PC-9 (cell line): Measurements from ENCODE around the gene ZNF665. TPM values are rescaled to one million over a fixed set of nuclear protein-coding genes. Genes with fewer than 3 reads are reported as not detected.
"Not testable (repeated sequence)": the region's sequence is repeated elsewhere in the genome, so short reads cannot be mapped to it uniquely, and the experiment has no call there.

Source experiments
- BruUV-seq: library from RNA; stranded (reverse); fragments of 400-500 nt; replicated peaks from 2 replicates; lab custom pipeline; 2021; lab: Mats Ljungman, UMichigan
- CTCF ChIA-PET: fragments of 300-600 bp; sonication (Branson Sonifier 250); formaldehyde crosslinking; loops from one replicate; lab custom pipeline; 2022; ENCODE audit warnings: antibody characterized with exemption; lab: Charles Lee
- POLR2A ChIA-PET: fragments of 300-600 bp; sonication (Branson Sonifier 250); formaldehyde crosslinking; loops from one replicate; lab custom pipeline; 2022; ENCODE audit warnings: antibody characterized with exemption; ENCODE audit not compliant: unreplicated experiment; lab: Charles Lee
- DNase-seq, 2 experiments: peaks; one replicate each; pipeline versions ENCODE4 v3.0.0 to v3.0.0-alpha.2; 2015 to 2022; ENCODE audit warnings: mixed read lengths in 1 of 2
- H2AFZ ChIP-seq: fragments of 200-600 bp; sonication (generic); 2 replicates; pipeline ENCODE4 v1.8.1; 2017; ENCODE audit warnings: antibody characterized with exemption
- H3F3A ChIP-seq: fragments of 200-600 bp; sonication (generic); 2 replicates; pipeline ENCODE4 v1.8.1; 2017; ENCODE audit warnings: antibody characterized with exemption, mild to moderate bottlenecking, low read depth; ENCODE audit not compliant: insufficient read depth
- H3K27ac ChIP-seq: fragments of 200-600 bp; sonication (generic); 2 replicates; pipeline ENCODE4 v1.6.1; 2016; ENCODE audit warnings: mixed run types
- H3K27me3 ChIP-seq: fragments of 200-600 bp; sonication (generic); 2 replicates; pipeline ENCODE4 v1.6.1; 2016; ENCODE audit warnings: low read depth, mixed run types; ENCODE audit not compliant: insufficient read depth
- H3K36me3 ChIP-seq: fragments of 200-600 bp; sonication (generic); 2 replicates; pipeline ENCODE4 v1.6.1; 2016; ENCODE audit warnings: low read depth, mixed run types
- H3K4me1 ChIP-seq: fragments of 200-600 bp; sonication (generic); replicated peaks from 2 replicates; pipeline ENCODE4 v1.6.1; 2016; ENCODE audit warnings: mixed run types; ENCODE audit not compliant: insufficient read depth
- H3K4me2 ChIP-seq: fragments of 200-600 bp; sonication (generic); 2 replicates; pipeline ENCODE4 v1.6.1; 2017; ENCODE audit warnings: mixed run types
- H3K4me3 ChIP-seq: fragments of 200-600 bp; sonication (generic); 2 replicates; pipeline ENCODE4 v1.6.1; 2016; ENCODE audit warnings: mixed run types
- H3K79me2 ChIP-seq: fragments of 200-600 bp; sonication (generic); 2 replicates; pipeline ENCODE4 v1.6.1; 2017; ENCODE audit warnings: low read depth, mixed run types
- H3K9me2 ChIP-seq: fragments of 200-600 bp; sonication (generic); 2 replicates; pipeline ENCODE4 v1.8.1; 2017; ENCODE audit warnings: mild to moderate bottlenecking; ENCODE audit not compliant: insufficient read depth
- H3K9me3 ChIP-seq: fragments of 200-600 bp; sonication (generic); 2 replicates; pipeline ENCODE4 v1.8.1; 2016; ENCODE audit warnings: low read depth; ENCODE audit not compliant: insufficient read depth
- H4K20me1 ChIP-seq: fragments of 200-600 bp; sonication (generic); 2 replicates; pipeline ENCODE4 v1.8.1; 2017; ENCODE audit not compliant: insufficient read depth
- CTCF ChIP-seq: fragments of 200-600 bp; sonication (generic); conservative IDR thresholded peaks from 2 replicates; pipeline ENCODE4 v1.6.1; 2017; ENCODE audit warnings: mixed run types, antibody characterized with exemption, mild to moderate bottlenecking, moderate library complexity
- EZH2 ChIP-seq: fragments of 200-600 bp; sonication (generic); IDR thresholded peaks from 2 replicates; pipeline ENCODE4 v1.8.0; 2017; ENCODE audit warnings: antibody characterized with exemption, low read depth
- intact Hi-C: fragments of 100-400 bp; cut with micrococcal nuclease; formaldehyde crosslinking; loops from one replicate; pipeline ENCODE4 v1.10.0; 2022; ENCODE audit not compliant: unreplicated experiment
- total RNA-seq: library from RNA; stranded (reverse); gene quantifications from 2 replicates; pipeline ENCODE4 v1.2.3, GENCODE V29; 2021

The ZNF665 gene
- total RNA-seq, 1 experiment from 2014 or later, result 11.2 TPM

GRCh38 chr19:53195265-53195903 lies 2.2 kb upstream of the ZNF665 start:
- CTCF ChIA-PET, result interaction anchor here (0.8 kb wide), 1 partner anchor 597 kb away, joined by 3 read pairs; no protein-coding TSS in a partner anchor
- intact Hi-C loops, result loop anchor here (5.0 to 10.0 kb wide), 6 partner anchors 169 to 839 kb away; partner anchors contain the start of genes ZNF525 and ZNF888
- Histone ChIP-seq H3K9me2 (no peaks in the 10 kb centered on the region), H2AFZ (no peak overlapping the region), H3K9me3 (peaks cover 36% of the 10 kb centered on the region), H3F3A (peaks cover 30% of the 10 kb centered on the region; the same call in 1 of the 2 replicates), H3K27ac (no peak overlapping the region), H3K36me3 (peaks cover 20% of the 10 kb centered on the region), H3K27me3 (no peaks in the 10 kb centered on the region), H3K79me2 (no peaks in the 10 kb centered on the region), H4K20me1 (no peaks in the 10 kb centered on the region), H3K4me3 (no peak overlapping the region), H3K4me2 (no peak overlapping the region), H3K4me1 (peaks cover 8% of the 10 kb centered on the region)
- DNase-seq, result peak; percentile 74 to 76
- TF ChIP-seq EZH2 (no peak), CTCF (peak; percentile 97)
- POLR2A ChIA-PET, result interaction anchor here (0.6 to 0.7 kb wide), 4 partner anchors 138 to 1868 kb away, joined by 3 to 7 read pairs (median 4); no protein-coding TSS in a partner anchor
- BruUV-seq, result no TSS peak

GRCh38 chr19:53193535-53194222 lies 521 bp upstream of the ZNF665 start:
- intact Hi-C loops, result loop anchor here (10.0 kb wide), 3 partner anchors 171 to 841 kb away; partner anchors contain the start of genes ZNF525 and ZNF888
- H3K9me2 ChIP-seq, result no peaks in the 10 kb centered on the region
- peaks cover 30% of the 10 kb centered on the region; the same call in 1 of the 2 replicates for H3F3A ChIP-seq
- H4K20me1 ChIP-seq, result no peaks in the 10 kb centered on the region
- peaks cover 13% of the 10 kb centered on the region; the same call in 1 of the 2 replicates for H3K36me3 ChIP-seq
- TF ChIP-seq EZH2 (no peak), CTCF (no peak)
- CTCF ChIA-PET, result interaction anchor here (0.7 kb wide), 1 partner anchor 307 kb away, joined by 7 read pairs; no protein-coding TSS in a partner anchor
- POLR2A ChIA-PET, result no interaction called here
- peaks cover 8% of the 10 kb centered on the region for H3K4me1 ChIP-seq
- peak overlapping the region; percentile 85 for H3K4me2 ChIP-seq
- DNase-seq, result no peak
- BruUV-seq, result no TSS peak
- peak overlapping the region; percentile 41; the same call in 1 of the 2 replicates for H3K4me3 ChIP-seq
- 0 out of 2 replicates have a peak overlapping the region, but pooled peaks have one; percentile 44 for H2AFZ ChIP-seq
- H3K79me2 ChIP-seq, result no peaks in the 10 kb centered on the region
- H3K27me3 ChIP-seq, result no peaks in the 10 kb centered on the region
- no peak overlapping the region for H3K27ac ChIP-seq
- peaks cover 26% of the 10 kb centered on the region for H3K9me3 ChIP-seq

DNA sequence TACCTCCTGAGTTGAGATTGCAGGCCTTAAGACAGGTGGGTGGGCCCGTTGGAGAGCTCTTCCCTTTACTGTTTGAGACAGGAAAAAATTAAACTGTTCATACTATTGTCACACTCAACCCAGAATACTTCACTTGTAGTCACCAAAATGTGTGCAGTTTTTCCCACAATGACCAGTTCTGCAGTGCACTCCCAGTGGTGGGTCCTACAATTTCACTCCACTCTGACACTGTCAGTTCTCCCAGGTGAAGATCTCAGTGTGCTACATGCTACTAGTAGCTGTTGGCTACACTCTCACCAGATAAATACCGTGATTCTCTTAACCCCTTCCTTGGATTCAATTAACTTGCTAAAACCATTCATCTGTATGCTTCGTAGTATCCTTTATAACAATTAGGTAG lies 2.9 kb downstream of the ZNF665 start:
- Histone ChIP-seq H3K4me2 (no peak overlapping the region), H3K4me1 (peaks cover 8% of the 10 kb centered on the region), H4K20me1 (no peaks in the 10 kb centered on the region), H3K79me2 (no peaks in the 10 kb centered on the region), H2AFZ (no peak overlapping the region), H3F3A (peaks cover 9% of the 10 kb centered on the region; the same call in 1 of the 2 replicates), H3K27me3 (no peaks in the 10 kb centered on the region), H3K27ac (no peak overlapping the region), H3K36me3 (peaks cover 13% of the 10 kb centered on the region; the same call in 1 of the 2 replicates), H3K9me3 (peaks cover 20% of the 10 kb centered on the region), H3K9me2 (no peaks in the 10 kb centered on the region), H3K4me3 (no peak overlapping the region)
- TF ChIP-seq CTCF (no peak), EZH2 (no peak)
- intact Hi-C loops, result loop anchor here (10.0 kb wide), 3 partner anchors 175 to 845 kb away; partner anchors contain the start of genes ZNF525 and ZNF888
- BruUV-seq, result no TSS peak
- no peak for DNase-seq
- ChIA-PET CTCF (no interaction called here), POLR2A (no interaction called here)

DNA sequence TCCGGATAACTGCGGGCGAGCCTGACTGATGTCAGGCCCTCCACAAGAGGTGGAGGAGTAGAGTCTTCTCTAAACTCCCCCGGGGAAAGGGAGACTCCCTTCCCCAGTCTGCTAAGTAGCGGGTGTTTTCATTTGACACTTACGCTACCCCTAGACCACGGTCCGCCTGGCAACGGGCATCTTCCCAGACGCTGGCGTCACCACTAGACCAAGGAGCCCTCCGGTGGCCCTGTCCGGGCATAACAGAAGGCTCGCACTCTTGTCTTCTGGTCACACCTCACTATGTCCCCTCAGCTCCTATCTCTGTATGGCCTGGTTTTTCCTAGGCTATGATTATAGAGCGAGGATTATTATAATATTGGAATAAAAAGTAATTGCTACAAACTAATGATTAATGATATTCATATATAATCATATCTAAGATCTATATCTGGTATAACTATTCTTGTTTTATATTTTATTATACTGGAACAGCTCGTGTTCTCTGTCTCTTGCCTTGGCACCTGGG lies 3.4 kb downstream of the ZNF665 start:
- H3F3A ChIP-seq, BruUV-seq, H3K4me3 ChIP-seq, H3K79me2 ChIP-seq, CTCF ChIA-PET, H3K9me2 ChIP-seq, H3K4me1 ChIP-seq, H3K4me2 ChIP-seq, H2AFZ ChIP-seq, H3K27ac ChIP-seq, DNase-seq, H4K20me1 ChIP-seq, H3K27me3 ChIP-seq, POLR2A ChIA-PET: not testable (repeated sequence)
- intact Hi-C loops, result loop anchor here (10.0 kb wide), 3 partner anchors 175 to 845 kb away; partner anchors contain the start of genes ZNF525 and ZNF888
- Histone ChIP-seq H3K9me3 (peaks cover 20% of the 10 kb centered on the region), H3K36me3 (peaks cover 13% of the 10 kb centered on the region; the same call in 1 of the 2 replicates)
